HUES6 (cell line): ENCODE measurements around the gene FRMD3.

Experiments used
- H3K27ac ChIP-seq: 2 replicates; pipeline ENCODE4 v1.7.0; 2013; ENCODE audit warnings: low read depth, mild to moderate bottlenecking, low read length, inconsistent platforms
- H3K27me3 ChIP-seq: 2 replicates; pipeline ENCODE4 v1.6.1; 2013; ENCODE audit warnings: low read length; ENCODE audit not compliant: control insufficient read depth, insufficient read depth
- H3K36me3 ChIP-seq: 2 replicates; pipeline ENCODE4 v1.6.1; 2013; ENCODE audit warnings: low read length; ENCODE audit not compliant: control insufficient read depth, insufficient read depth
- H3K4me1 ChIP-seq: 2 replicates; pipeline ENCODE4 v1.6.1; 2013; ENCODE audit warnings: low read length; ENCODE audit not compliant: control insufficient read depth, insufficient read depth
- H3K4me3 ChIP-seq: 2 replicates; pipeline ENCODE4 v1.5.1; 2013; ENCODE audit warnings: low read depth, low read length
- H3K9ac ChIP-seq: one replicate; pipeline ENCODE4 v1.6.1; 2013; ENCODE audit warnings: mild to moderate bottlenecking, low read length
- H3K9me3 ChIP-seq: 2 replicates; pipeline ENCODE4 v1.6.1; 2013; ENCODE audit warnings: low read depth, low read length; ENCODE audit not compliant: control insufficient read depth, insufficient read depth

The FRMD3 gene

GRCh38 chr9:83209188-83209731 lies 328.9 kb downstream of the FRMD3 start:
- no peaks in the 10 kb centered on the region; the same call in 1 of the 2 replicates for H3K27me3 ChIP-seq
- no peaks in the 10 kb centered on the region for H3K36me3 ChIP-seq
- H3K4me3 ChIP-seq = no peak overlapping the region
- H3K4me1 ChIP-seq = peaks cover 13% of the 10 kb centered on the region; the same call in 1 of the 2 replicates
- H3K9ac ChIP-seq = no peak overlapping the region
- no peaks in the 10 kb centered on the region for H3K9me3 ChIP-seq
- H3K27ac ChIP-seq = no peak overlapping the region

GRCh38 chr9:83208065-83208850 lies 329.9 kb downstream of the FRMD3 start:
- Histone ChIP-seq H3K9me3 (no peaks in the 10 kb centered on the region), H3K9ac (no peak overlapping the region), H3K36me3 (no peaks in the 10 kb centered on the region), H3K4me3 (no peak overlapping the region), H3K27ac (no peak overlapping the region), H3K4me1 (peaks cover 13% of the 10 kb centered on the region; the same call in 1 of the 2 replicates), H3K27me3 (no peaks in the 10 kb centered on the region; the same call in 1 of the 2 replicates)

GRCh38 chr9:83204047-83204446 lies 334.2 kb downstream of the FRMD3 start:
- Histone ChIP-seq H3K4me3 (no peak overlapping the region), H3K4me1 (peaks cover 11% of the 10 kb centered on the region; the same call in 1 of the 2 replicates), H3K27ac (no peak overlapping the region), H3K36me3 (no peaks in the 10 kb centered on the region), H3K9me3 (no peaks in the 10 kb centered on the region), H3K27me3 (no peaks in the 10 kb centered on the region), H3K9ac (no peak overlapping the region)

GRCh38 chr9:83200531-83200930 lies 337.7 kb downstream of the FRMD3 start:
- Histone ChIP-seq H3K4me3 (no peak overlapping the region), H3K27me3 (no peaks in the 10 kb centered on the region), H3K36me3 (no peaks in the 10 kb centered on the region), H3K9ac (no peak overlapping the region), H3K9me3 (no peaks in the 10 kb centered on the region), H3K27ac (no peak overlapping the region), H3K4me1 (no peaks in the 10 kb centered on the region)

GRCh38 chr9:83199832-83200231 lies 338.4 kb downstream of the FRMD3 start:
- H3K4me1 ChIP-seq = no peaks in the 10 kb centered on the region
- H3K27me3 ChIP-seq = no peaks in the 10 kb centered on the region
- H3K4me3 ChIP-seq = no peak overlapping the region
- H3K9ac ChIP-seq = no peak overlapping the region
- no peaks in the 10 kb centered on the region for H3K36me3 ChIP-seq
- no peaks in the 10 kb centered on the region for H3K9me3 ChIP-seq
- H3K27ac ChIP-seq = no peak overlapping the region

GRCh38 chr9:83199240-83199639 lies 339.0 kb downstream of the FRMD3 start:
- no peaks in the 10 kb centered on the region for H3K27me3 ChIP-seq
- H3K36me3 ChIP-seq = no peaks in the 10 kb centered on the region
- no peak overlapping the region for H3K4me3 ChIP-seq
- H3K9me3 ChIP-seq = no peaks in the 10 kb centered on the region
- no peak overlapping the region for H3K9ac ChIP-seq
- H3K27ac ChIP-seq = no peak overlapping the region
- H3K4me1 ChIP-seq = no peaks in the 10 kb centered on the region

GRCh38 chr9:83198371-83198770 lies 339.8 kb downstream of the FRMD3 start:
- H3K27me3 ChIP-seq = no peaks in the 10 kb centered on the region
- H3K9ac ChIP-seq = no peak overlapping the region
- no peaks in the 10 kb centered on the region for H3K9me3 ChIP-seq
- H3K36me3 ChIP-seq = no peaks in the 10 kb centered on the region
- H3K27ac ChIP-seq = no peak overlapping the region
- no peaks in the 10 kb centered on the region for H3K4me1 ChIP-seq
- no peak overlapping the region for H3K4me3 ChIP-seq

- no peak overlapping the region for H3K9ac ChIP-seq
- no peaks in the 10 kb centered on the region for H3K9me3 ChIP-seq
- no peaks in the 10 kb centered on the region for H3K4me1 ChIP-seq
- no peaks in the 10 kb centered on the region for H3K36me3 ChIP-seq
- H3K4me3 ChIP-seq = no peak overlapping the region
- H3K27me3 ChIP-seq = no peaks in the 10 kb centered on the region
- H3K27ac ChIP-seq = no peak overlapping the region
Observed at GRCh38 chr9:83197591-83197990, 340.6 kb downstream of the FRMD3 start.

GRCh38 chr9:83196946-83197345 lies 341.3 kb downstream of the FRMD3 start:
- Histone ChIP-seq H3K4me1 (no peaks in the 10 kb centered on the region), H3K36me3 (no peaks in the 10 kb centered on the region), H3K4me3 (no peak overlapping the region), H3K27me3 (no peaks in the 10 kb centered on the region), H3K9ac (no peak overlapping the region), H3K27ac (no peak overlapping the region), H3K9me3 (no peaks in the 10 kb centered on the region)
